Right renal pelvis (tissue), 4 donors: ENCODE data around the gene IVL. TPM values are rescaled to one million over a fixed set of nuclear protein-coding genes. Genes with fewer than 3 reads are reported as not detected.

Experiments
- DNase-seq, 4 donors: peaks; one replicate each; pipeline ENCODE4 v3.0.0-alpha.2; 2013; ENCODE audit warnings: low read depth in 4 of 4, low spot score in 3 of 4, missing footprints in 1 of 4
- polyA plus RNA-seq, 4 donors: library from polyadenylated mRNA; unstranded; fragments of 120-200 nt; gene quantifications; one replicate each; pipeline ENCODE4 v1.2.1, GENCODE V29; 2013; ENCODE audit not compliant: insufficient read length in 4 of 4

The IVL gene
- polyA plus RNA-seq = under 1 TPM in 3 of 4 donors, not detected in 1; 0.24 to 0.67 (median 0.55) TPM

- no peak for DNase-seq
Measured at GRCh38 chr1:152907686-152908601, at the start of gene IVL. TSS of gene IVL (plus strand) at chr1:152908546. CDS start at chr1:152909798, 1,252 bp downstream.

GRCh38 chr1:152859696-152860095 lies 48.6 kb upstream of the IVL start, which contains the start of gene LCE7A:
TSS of gene LCE7A (plus strand) at chr1:152859996. CDS start at chr1:152860698, 702 bp downstream.
- DNase-seq = no peak

- no peak for DNase-seq
Measured at GRCh38 chr1:152860129-152860528, 48.2 kb upstream of the IVL start.

GRCh38 chr1:152861374-152861773 lies 47.0 kb upstream of the IVL start:
- DNase-seq = no peak

GRCh38 chr1:152864443-152864842 lies 43.9 kb upstream of the IVL start:
- no peak for DNase-seq

GRCh38 chr1:152866321-152866720 lies 42.0 kb upstream of the IVL start:
- DNase-seq = no peak

- DNase-seq = peak; percentile 35 to 48 (median 42)
Measured at GRCh38 chr1:152869808-152870419, 38.4 kb upstream of the IVL start.

- peak in 2 of 4 donors; percentile 4 to 7 for DNase-seq
Measured at GRCh38 chr1:152870831-152871730, 37.3 kb upstream of the IVL start.

- DNase-seq = no peak
Measured at GRCh38 chr1:152871731-152872126, 36.6 kb upstream of the IVL start.

- no peak for DNase-seq
Measured at GRCh38 chr1:152873495-152873894, 34.9 kb upstream of the IVL start.

- DNase-seq = no peak
Measured at GRCh38 chr1:152876827-152877226, 31.5 kb upstream of the IVL start.

GRCh38 chr1:152878042-152878441 lies 30.3 kb upstream of the IVL start, which contains the start of gene SMCP:
TSS of gene SMCP (plus strand) at chr1:152878322. CDS start at chr1:152884423, 6,101 bp downstream.
- no peak for DNase-seq

GRCh38 chr1:152879559-152880198 lies 28.7 kb upstream of the IVL start:
- DNase-seq = no peak

GRCh38 chr1:152880316-152880715 lies 28.0 kb upstream of the IVL start:
- DNase-seq = no peak

- no peak for DNase-seq
Measured at GRCh38 chr1:152880907-152881306, 27.4 kb upstream of the IVL start.

GRCh38 chr1:152884085-152884484 lies 24.3 kb upstream of the IVL start:
- no peak for DNase-seq

- DNase-seq = no peak
Measured at GRCh38 chr1:152884506-152884905, 23.8 kb upstream of the IVL start.

GRCh38 chr1:152884966-152885624 lies 23.3 kb upstream of the IVL start:
- no peak for DNase-seq

- DNase-seq = no peak
Measured at GRCh38 chr1:152886085-152886484, 22.3 kb upstream of the IVL start.
